Fibroblast of the aortic adventitia (primary cell): ENCODE measurements around the gene GNPDA1. TPM values are rescaled to one million over a fixed set of nuclear protein-coding genes. Genes with fewer than 3 reads are reported as not detected.
"Not testable (repeated sequence)": the region's sequence is repeated elsewhere in the genome, so short reads cannot be mapped to it uniquely, and the experiment has no call there.

Experiments used
- DNase-seq: peaks from one replicate; pipeline ENCODE4 v3.0.0-alpha.2; 2010; ENCODE audit warnings: low read depth
- H3K4me3 ChIP-seq: 2 replicates; pipeline ENCODE4 v1.5.1; 2011; ENCODE audit warnings: low read depth, mild to moderate bottlenecking, control low read depth, low read length, moderate library complexity
- CTCF ChIP-seq: IDR thresholded peaks from 2 replicates; pipeline ENCODE4 v1.5.1; 2011; ENCODE audit warnings: mild to moderate bottlenecking, low read length, control low read depth, inconsistent platforms; ENCODE audit not compliant: insufficient read depth
- total RNA-seq: library from RNA; depleted of rRNA; stranded (reverse); fragments of >200 nt; gene quantifications from 2 replicates; pipeline ENCODE4 v1.2.3, GENCODE V29; 2012; ENCODE audit warnings: low replicate concordance

The GNPDA1 gene
- total RNA-seq: 55.6 and 62.3 TPM in 2 replicates

- TF ChIP-seq CTCF: no peak
- peak within 1 kb of the TSS; percentile 81 for H3K4me3 ChIP-seq
- DNase-seq: peak; percentile 75
Measured at GRCh38 chr5:142012792-142013388, at the start of gene GNPDA1. TSS of gene GNPDA1 (minus strand) at chr5:142013027. CDS start at chr5:142012035, 992 bp downstream.

- peak; percentile 57 for DNase-seq
- peak; percentile 16 for TF ChIP-seq CTCF
- H3K4me3 ChIP-seq: no peak overlapping the region
Measured at GRCh38 chr5:142059304-142059940, 46.6 kb upstream of the GNPDA1 start.

- no peak for TF ChIP-seq CTCF
Measured at GRCh38 chr5:142057697-142058056, 44.9 kb upstream of the GNPDA1 start.

GRCh38 chr5:142056816-142057696 lies 44.2 kb upstream of the GNPDA1 start:
- DNase-seq: no peak
- TF ChIP-seq CTCF: no peak
- no peak overlapping the region for H3K4me3 ChIP-seq

More at GRCh38 chr5:142057697-142058056, 44.9 kb upstream of the GNPDA1 start:
- no peak overlapping the region for H3K4me3 ChIP-seq
- no peak for DNase-seq

- no peak overlapping the region for H3K4me3 ChIP-seq
- no peak for TF ChIP-seq CTCF
- DNase-seq: no peak
Measured at GRCh38 chr5:142055301-142055700, 42.5 kb upstream of the GNPDA1 start.

GRCh38 chr5:142053426-142054151 lies 40.8 kb upstream of the GNPDA1 start:
- DNase-seq: peak; percentile 69
- no peak overlapping the region for H3K4me3 ChIP-seq
- TF ChIP-seq CTCF: no peak

- not testable (repeated sequence) for H3K4me3 ChIP-seq, DNase-seq
Measured at GRCh38 chr5:142052026-142052425, 39.2 kb upstream of the GNPDA1 start.
